ENCODE measurements around the gene NNMT.

GRCh38 chr11:114342476-114342875 lies 46.3 kb downstream of the NNMT start:
- TF ChIP-seq CTCF (IDR thresholded peaks at IDR 0.05; ENCODE audit: poor library complexity) (no peak), EZH2 (IDR thresholded peaks at IDR 0.05; ENCODE audit: borderline replicate concordance) (no peak)

Data from hepatocyte (in vitro differentiated cells).